PC-9 (cell line): ENCODE measurements around the gene DBH.

Source experiments
- CTCF ChIP-seq: fragments of 200-600 bp; sonication (generic); conservative IDR thresholded peaks from 2 replicates; pipeline ENCODE4 v1.6.1; 2017; ENCODE audit warnings: mixed run types, antibody characterized with exemption, mild to moderate bottlenecking, moderate library complexity
- EZH2 ChIP-seq: fragments of 200-600 bp; sonication (generic); IDR thresholded peaks from 2 replicates; pipeline ENCODE4 v1.8.0; 2017; ENCODE audit warnings: antibody characterized with exemption, low read depth

- no peak for TF ChIP-seq CTCF
- no peak for TF ChIP-seq EZH2
Measured at GRCh38 chr9:133691626-133692363, 55.6 kb downstream of the DBH start.
